ENCODE data around the gene GOLGA5.

GOLGA5 gene

DNA sequence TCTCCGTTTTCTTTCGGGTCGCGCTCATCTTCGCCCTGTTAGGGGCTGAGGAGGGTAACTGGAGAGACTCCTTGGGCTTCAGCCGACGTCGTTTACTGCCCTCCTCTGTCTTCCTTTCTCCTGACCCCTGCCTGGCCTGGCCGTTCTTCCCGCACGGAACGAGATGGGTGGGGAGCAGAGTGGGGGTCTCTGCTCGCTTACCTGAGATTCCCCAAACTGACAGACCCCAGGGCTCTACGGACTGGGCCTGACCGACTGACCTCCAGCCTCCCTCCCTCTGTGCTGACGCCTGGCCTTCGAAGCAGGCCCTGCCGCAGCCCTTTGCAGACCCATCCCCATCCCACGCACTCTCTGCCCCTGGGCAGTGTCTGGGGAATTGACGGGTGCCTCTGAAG is 439 bp downstream of the GOLGA5 start:
- peak overlapping the region; percentile 94 for H3K4me3 ChIP-seq (ENCODE audit: low read depth, low read length)
- no peak for DNase-seq
- no peaks in the 10 kb centered on the region for H3K27me3 ChIP-seq (ENCODE audit: insufficient read depth, low read depth, severe bottlenecking)
- H3K27ac ChIP-seq, result peak overlapping the region; percentile 52
- peaks cover 6% of the 10 kb centered on the region for H3K36me3 ChIP-seq
- H3K9me3 ChIP-seq (ENCODE audit: severe bottlenecking), result peaks cover 2% of the 10 kb centered on the region
- TF ChIP-seq, protein P1, sequence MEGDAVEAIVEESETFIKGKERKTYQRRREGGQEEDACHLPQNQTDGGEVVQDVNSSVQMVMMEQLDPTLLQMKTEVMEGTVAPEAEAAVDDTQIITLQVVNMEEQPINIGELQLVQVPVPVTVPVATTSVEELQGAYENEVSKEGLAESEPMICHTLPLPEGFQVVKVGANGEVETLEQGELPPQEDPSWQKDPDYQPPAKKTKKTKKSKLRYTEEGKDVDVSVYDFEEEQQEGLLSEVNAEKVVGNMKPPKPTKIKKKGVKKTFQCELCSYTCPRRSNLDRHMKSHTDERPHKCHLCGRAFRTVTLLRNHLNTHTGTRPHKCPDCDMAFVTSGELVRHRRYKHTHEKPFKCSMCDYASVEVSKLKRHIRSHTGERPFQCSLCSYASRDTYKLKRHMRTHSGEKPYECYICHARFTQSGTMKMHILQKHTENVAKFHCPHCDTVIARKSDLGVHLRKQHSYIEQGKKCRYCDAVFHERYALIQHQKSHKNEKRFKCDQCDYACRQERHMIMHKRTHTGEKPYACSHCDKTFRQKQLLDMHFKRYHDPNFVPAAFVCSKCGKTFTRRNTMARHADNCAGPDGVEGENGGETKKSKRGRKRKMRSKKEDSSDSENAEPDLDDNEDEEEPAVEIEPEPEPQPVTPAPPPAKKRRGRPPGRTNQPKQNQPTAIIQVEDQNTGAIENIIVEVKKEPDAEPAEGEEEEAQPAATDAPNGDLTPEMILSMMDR (IDR thresholded peaks at IDR 0.05; ENCODE audit: low read depth, low read length), result no peak

DNA sequence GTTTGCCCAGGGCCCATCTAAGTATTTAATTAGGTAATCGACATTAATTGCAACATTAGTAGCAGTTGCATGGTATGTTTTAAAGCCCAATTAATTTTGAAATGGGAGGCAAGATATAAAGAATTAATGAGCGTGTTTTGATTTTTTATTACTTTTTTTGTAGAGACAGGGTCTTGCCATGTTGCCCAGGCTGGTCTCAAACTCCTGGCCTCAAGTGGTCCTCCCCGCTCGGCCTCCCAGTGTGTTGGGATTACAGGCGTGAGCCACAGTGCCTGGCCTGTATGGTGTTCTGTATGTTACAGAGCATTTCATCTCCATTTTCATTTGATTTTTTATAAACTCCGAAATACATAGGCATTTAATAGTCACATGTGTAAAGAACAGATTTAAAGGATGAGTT is 856 bp downstream of the GOLGA5 start:
- Histone ChIP-seq H3K27me3 (ENCODE audit: insufficient read depth, low read depth, severe bottlenecking) (no peaks in the 10 kb centered on the region), H3K27ac (peak overlapping the region; percentile 52), H3K9me3 (ENCODE audit: severe bottlenecking) (no peaks in the 10 kb centered on the region), H3K4me3 (ENCODE audit: low read depth, low read length) (peak overlapping the region; percentile 94), H3K36me3 (peaks cover 6% of the 10 kb centered on the region)
- TF ChIP-seq, protein P1 (IDR thresholded peaks at IDR 0.05; ENCODE audit: low read depth, low read length), result no peak
- DNase-seq, result no peak

DNA sequence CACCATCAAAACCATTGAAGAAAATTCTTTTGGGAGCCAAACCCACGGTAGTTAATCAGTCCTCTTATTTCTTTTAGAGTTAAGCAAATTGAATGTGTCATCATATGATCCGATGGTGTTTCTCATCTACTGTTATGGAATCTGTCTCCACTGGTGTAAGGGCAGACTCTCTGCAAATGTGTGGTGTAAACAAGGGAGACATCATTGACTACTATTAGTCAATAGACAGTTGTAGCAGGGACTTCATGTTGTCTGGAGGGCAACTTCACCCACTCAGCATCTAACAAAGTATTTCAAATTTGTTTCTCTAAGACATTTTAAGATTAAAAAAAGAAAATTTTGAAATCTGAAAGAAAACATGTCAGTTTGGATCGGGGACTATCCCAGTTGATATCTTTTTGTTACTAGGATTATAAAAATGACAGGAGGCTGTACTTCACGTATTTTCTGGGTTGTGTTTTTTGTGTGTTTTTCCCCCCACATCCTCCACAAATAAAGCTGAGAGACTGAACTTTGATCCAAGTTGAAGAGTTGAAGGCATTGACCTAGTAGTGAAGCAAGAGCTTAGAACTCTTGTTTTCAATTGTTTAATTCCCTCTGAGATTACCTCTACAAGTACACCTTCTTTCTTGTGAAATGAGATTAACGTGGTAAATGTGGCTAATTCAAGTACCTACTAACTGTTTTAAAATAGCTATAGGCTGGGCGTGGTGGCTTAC is 4.0 kb downstream of the GOLGA5 start:
- Histone ChIP-seq H3K4me3 (ENCODE audit: low read depth, low read length) (no peak overlapping the region), H3K27me3 (ENCODE audit: insufficient read depth, low read depth, severe bottlenecking) (no peaks in the 10 kb centered on the region), H3K27ac (no peak overlapping the region), H3K9me3 (ENCODE audit: severe bottlenecking) (no peaks in the 10 kb centered on the region), H3K36me3 (peaks cover 6% of the 10 kb centered on the region)
- DNase-seq, result no peak
- TF ChIP-seq, protein P1 (IDR thresholded peaks at IDR 0.05; ENCODE audit: low read depth, low read length), result no peak

DNA sequence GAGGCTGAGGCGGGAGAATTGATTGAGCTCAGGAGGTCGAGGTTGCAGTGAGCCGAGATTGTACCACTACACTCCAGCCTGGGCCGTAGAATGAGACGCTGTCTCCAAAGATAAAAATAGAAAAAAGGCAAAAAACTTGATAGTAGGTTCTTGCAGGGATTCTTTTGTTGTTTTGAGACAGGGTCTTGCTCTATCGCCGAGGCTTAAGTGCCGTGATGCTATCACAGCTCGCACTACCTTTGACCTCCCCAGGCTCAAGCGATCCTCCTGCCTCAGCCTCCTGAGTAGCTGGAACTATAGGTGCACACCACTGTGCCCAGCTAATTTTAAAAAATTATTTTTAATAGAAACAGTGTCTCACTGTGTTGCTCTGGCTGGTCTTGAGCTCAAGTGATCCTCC is 4.7 kb downstream of the GOLGA5 start:
- TF ChIP-seq, protein P1 (IDR thresholded peaks at IDR 0.05; ENCODE audit: low read depth, low read length), result no peak
- peaks cover 6% of the 10 kb centered on the region for H3K36me3 ChIP-seq
- H3K9me3 ChIP-seq (ENCODE audit: severe bottlenecking), result no peaks in the 10 kb centered on the region
- no peak for DNase-seq
- H3K27ac ChIP-seq, result no peak overlapping the region
- H3K4me3 ChIP-seq (ENCODE audit: low read depth, low read length), result no peak overlapping the region
- no peaks in the 10 kb centered on the region for H3K27me3 ChIP-seq (ENCODE audit: insufficient read depth, low read depth, severe bottlenecking)

DNA sequence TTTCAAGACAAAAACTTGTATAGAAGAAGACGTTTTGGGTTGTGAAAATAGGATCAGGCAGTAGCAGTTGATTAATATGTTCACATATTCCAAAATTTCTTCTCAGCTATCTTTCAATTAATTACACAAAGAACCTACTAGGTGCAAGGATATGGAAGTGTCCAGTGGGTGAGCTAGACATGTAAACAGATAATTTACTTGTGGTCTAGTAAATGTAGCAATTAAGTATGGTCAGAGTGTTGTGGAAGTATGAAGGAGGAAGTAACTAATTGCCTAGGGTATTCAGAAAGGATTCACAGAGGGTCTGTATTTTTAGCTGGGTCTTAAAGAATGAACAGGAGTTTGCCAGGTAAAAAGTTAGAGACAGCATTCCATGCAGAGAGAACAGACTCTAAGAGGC is 5.9 kb downstream of the GOLGA5 start:
- H3K9me3 ChIP-seq (ENCODE audit: severe bottlenecking), result no peaks in the 10 kb centered on the region
- peaks cover 6% of the 10 kb centered on the region for H3K36me3 ChIP-seq
- TF ChIP-seq, protein P1 (IDR thresholded peaks at IDR 0.05; ENCODE audit: low read depth, low read length), result no peak
- no peak overlapping the region for H3K4me3 ChIP-seq (ENCODE audit: low read depth, low read length)
- no peaks in the 10 kb centered on the region for H3K27me3 ChIP-seq (ENCODE audit: insufficient read depth, low read depth, severe bottlenecking)
- H3K27ac ChIP-seq, result no peak overlapping the region
- no peak for DNase-seq

DNA sequence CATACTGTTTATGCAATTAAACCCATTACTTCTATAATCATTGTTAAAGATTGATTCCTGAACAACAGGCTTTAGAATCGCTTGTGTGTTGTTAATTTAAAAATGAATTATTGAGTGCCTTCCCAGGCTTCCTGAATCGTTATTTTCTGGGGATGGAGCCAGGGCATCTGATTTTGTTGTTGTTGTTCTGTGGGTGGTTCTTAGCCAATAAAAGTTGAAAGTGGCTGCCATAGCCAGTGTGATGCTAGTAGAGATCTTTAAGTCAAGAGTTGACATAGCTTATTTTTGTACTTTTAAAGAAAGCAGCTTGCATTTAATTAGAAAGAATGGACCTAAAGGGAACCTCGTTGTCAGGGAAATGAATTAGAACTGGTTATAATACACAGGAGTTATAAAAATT is 6.4 kb downstream of the GOLGA5 start:
- TF ChIP-seq, protein P1 (IDR thresholded peaks at IDR 0.05; ENCODE audit: low read depth, low read length), result no peak
- no peak for DNase-seq

More for the DNA sequence above, 6.4 kb downstream of the GOLGA5 start:
- Histone ChIP-seq H3K9me3 (ENCODE audit: severe bottlenecking) (no peaks in the 10 kb centered on the region), H3K36me3 (peaks cover 6% of the 10 kb centered on the region), H3K27me3 (ENCODE audit: insufficient read depth, low read depth, severe bottlenecking) (no peaks in the 10 kb centered on the region), H3K4me3 (ENCODE audit: low read depth, low read length) (no peak overlapping the region), H3K27ac (no peak overlapping the region)

Measured in WERI-Rb-1 (cell line).